MCF 10A (cell line): Measurements from ENCODE around the gene STKLD1. TPM values are rescaled to one million over a fixed set of nuclear protein-coding genes. Genes with fewer than 3 reads are reported as not detected.

ENCODE experiments used
- BruUV-seq: library from RNA; stranded (reverse); fragments of 400-500 nt; replicated peaks from 2 replicates; lab custom pipeline; 2021; lab: Mats Ljungman, UMichigan
- CTCF ChIA-PET: fragments of 300-600 bp; sonication (Branson Sonifier 250); formaldehyde crosslinking; extraction: SDS; loops from one replicate; lab custom pipeline; 2021; ENCODE audit warnings: antibody characterized with exemption, inconsistent platforms; lab: Yijun Ruan, JAX
- POLR2A ChIA-PET: fragments of 300-600, 350-650 bp; sonication (Branson Sonifier 250); formaldehyde crosslinking; extraction: SDS; loops from one replicate; lab custom pipeline; 2020; ENCODE audit warnings: antibody characterized with exemption, inconsistent platforms; lab: Yijun Ruan, JAX
- DNase-seq: peaks from one replicate; pipeline ENCODE4 v3.0.0-alpha.2; 2018; ENCODE audit not compliant: unreplicated experiment
- H3K27ac Mint-ChIP-seq: one replicate; pipeline ENCODE4 v1.8.0; 2022; ENCODE audit warnings: mild to moderate bottlenecking, low read depth, mixed read lengths; ENCODE audit not compliant: unreplicated experiment
- H3K27me3 Mint-ChIP-seq: one replicate; pipeline ENCODE4 v1.8.0; 2022; ENCODE audit warnings: mixed read lengths; ENCODE audit not compliant: insufficient read depth, unreplicated experiment
- H3K36me3 Mint-ChIP-seq: one replicate; pipeline ENCODE4 v1.8.0; 2022; ENCODE audit warnings: mild to moderate bottlenecking, moderate library complexity, mixed read lengths; ENCODE audit not compliant: insufficient read depth, unreplicated experiment
- H3K4me1 Mint-ChIP-seq: one replicate; pipeline ENCODE4 v1.8.0; 2022; ENCODE audit warnings: mixed read lengths; ENCODE audit not compliant: insufficient read depth, unreplicated experiment
- H3K4me3 Mint-ChIP-seq: one replicate; pipeline ENCODE4 v1.8.0; 2022; ENCODE audit warnings: mild to moderate bottlenecking, moderate library complexity, mixed read lengths; ENCODE audit not compliant: unreplicated experiment
- H3K9me3 Mint-ChIP-seq: one replicate; pipeline ENCODE4 v1.8.0; 2022; ENCODE audit warnings: mixed read lengths; ENCODE audit not compliant: unreplicated experiment
- intact Hi-C: fragments of 100-400 bp; cut with micrococcal nuclease; formaldehyde crosslinking; loops from 2 replicates; pipeline ENCODE4 v1.14.1; 2022
- total RNA-seq: library from RNA; stranded (reverse); gene quantifications from 2 replicates; pipeline ENCODE4 v1.2.3, GENCODE V29; 2022
- TF ChIP-seq, protein P1 (sequence below): fragments of 200-600 bp; IDR thresholded peaks from one replicate; pipeline ENCODE4 v1.8.0; 2022; ENCODE audit warnings: antibody characterized with exemption, mild to moderate bottlenecking; ENCODE audit not compliant: unreplicated experiment

Gene STKLD1
- total RNA-seq, 1 experiment from 2014 or later = 1.3 TPM

DNA sequence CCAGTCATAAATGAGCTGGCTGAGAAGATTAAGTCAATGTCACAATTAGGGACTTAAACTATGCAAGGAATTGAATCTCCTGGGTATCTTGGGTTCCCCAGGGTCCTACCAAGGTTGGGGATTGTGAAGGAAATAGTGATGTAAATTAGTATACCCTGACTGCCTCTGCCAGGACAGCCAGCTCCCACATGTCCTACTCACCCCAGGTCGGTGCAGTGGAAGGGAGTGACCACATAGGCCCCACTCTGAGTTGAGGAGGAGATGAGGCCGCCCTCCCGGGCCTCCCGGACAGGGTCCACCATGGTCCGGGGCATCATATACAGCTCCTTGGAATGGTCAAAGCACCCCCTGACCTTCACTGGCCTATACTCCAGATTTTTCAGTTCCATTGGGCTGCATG lies 22.6 kb upstream of the STKLD1 start:
- intact Hi-C loops = no loop called here
- peaks cover 66% of the 10 kb centered on the region for H3K36me3 Mint-ChIP-seq
- ChIA-PET POLR2A (interaction anchor here (0.6 to 4.1 kb wide), 5 partner anchors 18 to 1047 kb away, joined by 3 to 65 read pairs (median 3); no protein-coding TSS in a partner anchor), CTCF (interaction anchor here (0.7 kb wide), 2 partner anchors 107 to 166 kb away, joined by 3 read pairs; no protein-coding TSS in a partner anchor)
- DNase-seq = no peak
- H3K9me3 Mint-ChIP-seq = no peaks in the 10 kb centered on the region
- TF ChIP-seq, protein P1, sequence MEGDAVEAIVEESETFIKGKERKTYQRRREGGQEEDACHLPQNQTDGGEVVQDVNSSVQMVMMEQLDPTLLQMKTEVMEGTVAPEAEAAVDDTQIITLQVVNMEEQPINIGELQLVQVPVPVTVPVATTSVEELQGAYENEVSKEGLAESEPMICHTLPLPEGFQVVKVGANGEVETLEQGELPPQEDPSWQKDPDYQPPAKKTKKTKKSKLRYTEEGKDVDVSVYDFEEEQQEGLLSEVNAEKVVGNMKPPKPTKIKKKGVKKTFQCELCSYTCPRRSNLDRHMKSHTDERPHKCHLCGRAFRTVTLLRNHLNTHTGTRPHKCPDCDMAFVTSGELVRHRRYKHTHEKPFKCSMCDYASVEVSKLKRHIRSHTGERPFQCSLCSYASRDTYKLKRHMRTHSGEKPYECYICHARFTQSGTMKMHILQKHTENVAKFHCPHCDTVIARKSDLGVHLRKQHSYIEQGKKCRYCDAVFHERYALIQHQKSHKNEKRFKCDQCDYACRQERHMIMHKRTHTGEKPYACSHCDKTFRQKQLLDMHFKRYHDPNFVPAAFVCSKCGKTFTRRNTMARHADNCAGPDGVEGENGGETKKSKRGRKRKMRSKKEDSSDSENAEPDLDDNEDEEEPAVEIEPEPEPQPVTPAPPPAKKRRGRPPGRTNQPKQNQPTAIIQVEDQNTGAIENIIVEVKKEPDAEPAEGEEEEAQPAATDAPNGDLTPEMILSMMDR = no peak
- H3K4me3 Mint-ChIP-seq = no peak overlapping the region
- H3K27ac Mint-ChIP-seq = no peak overlapping the region
- H3K27me3 Mint-ChIP-seq = no peaks in the 10 kb centered on the region
- peaks cover 10% of the 10 kb centered on the region for H3K4me1 Mint-ChIP-seq
- no TSS peak for BruUV-seq

DNA sequence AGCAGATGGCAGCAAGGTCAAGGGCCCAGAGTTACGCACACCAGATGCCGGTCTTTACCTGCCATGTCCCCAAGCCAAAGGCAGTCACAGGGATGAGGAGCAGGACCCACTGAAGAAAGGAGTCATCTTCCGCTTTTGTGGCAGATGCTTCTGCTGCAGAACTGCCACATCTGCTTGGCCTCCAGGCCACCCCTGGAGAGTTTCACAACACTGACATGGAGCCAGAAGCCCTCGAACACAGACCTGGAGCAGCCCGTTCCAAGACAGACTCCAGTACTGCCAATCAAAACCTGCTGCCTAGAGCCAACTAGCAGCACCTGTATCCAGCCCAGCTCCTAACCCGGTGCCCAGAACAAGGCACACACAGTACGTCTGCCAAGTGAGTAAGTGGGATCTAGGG lies 21.4 kb upstream of the STKLD1 start:
- Mint-ChIP-seq H3K27me3 (no peaks in the 10 kb centered on the region), H3K4me1 (peaks cover 14% of the 10 kb centered on the region), H3K27ac (no peak overlapping the region), H3K36me3 (peaks cover 55% of the 10 kb centered on the region), H3K4me3 (peak overlapping the region; percentile 78), H3K9me3 (no peaks in the 10 kb centered on the region)
- TF ChIP-seq, protein P1 = no peak
- intact Hi-C loops = no loop called here
- ChIA-PET CTCF (interaction anchor here (0.6 to 1.7 kb wide), 4 partner anchors 10 to 85 kb away, joined by 3 to 4 read pairs (median 4); no protein-coding TSS in a partner anchor), POLR2A (interaction anchor here (0.6 to 4.2 kb wide), 9 partner anchors 9 to 324 kb away, joined by 3 to 65 read pairs (median 8); partner anchors contain the start of genes CACFD1, GTF3C5 and STKLD1)
- DNase-seq = no peak
- BruUV-seq = no TSS peak

DNA sequence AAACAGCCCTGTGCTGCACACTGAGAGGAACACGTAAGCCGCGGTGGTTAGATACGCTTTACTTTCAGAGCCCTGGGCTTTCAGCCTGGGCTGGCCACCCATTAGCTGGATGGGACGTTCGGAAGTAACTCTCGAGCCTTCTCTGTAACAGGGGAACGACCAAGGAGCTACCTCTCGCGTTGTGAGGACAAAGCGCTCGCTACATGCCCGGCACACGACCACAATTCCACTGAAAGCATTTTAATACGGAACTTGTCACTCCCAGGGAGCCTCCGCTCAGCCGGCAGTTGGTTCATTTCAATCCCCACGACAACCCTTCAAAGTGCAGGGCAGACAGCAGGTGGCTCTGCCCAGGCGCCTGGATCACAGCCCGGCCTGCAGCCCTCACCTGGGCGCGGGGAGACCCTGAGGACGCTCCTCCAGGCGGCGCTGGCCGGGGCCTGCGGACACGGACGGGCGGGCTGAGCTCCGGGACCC lies 20.2 kb upstream of the STKLD1 start:
- no peak for DNase-seq
- POLR2A ChIA-PET = interaction anchor here (0.6 to 4.2 kb wide), 13 partner anchors 8 to 685 kb away, joined by 3 to 65 read pairs (median 8); partner anchors contain the start of genes CACFD1, GTF3C5, MED22 and RPL7A
- H3K36me3 Mint-ChIP-seq = peaks cover 54% of the 10 kb centered on the region

More for the DNA sequence above, 20.2 kb upstream of the STKLD1 start:
- CTCF ChIA-PET = interaction anchor here (0.6 to 1.7 kb wide), 6 partner anchors 9 to 528 kb away, joined by 3 to 4 read pairs (median 3); no protein-coding TSS in a partner anchor
- Mint-ChIP-seq H3K9me3 (no peaks in the 10 kb centered on the region), H3K27me3 (no peaks in the 10 kb centered on the region), H3K27ac (peak overlapping the region; percentile 74), H3K4me3 (peak overlapping the region; percentile 78), H3K4me1 (peaks cover 14% of the 10 kb centered on the region)
- intact Hi-C loops = no loop called here
- BruUV-seq = TSS peak; percentile 9
- TF ChIP-seq, protein P1 = no peak
